Keratinocyte (primary cell): ENCODE measurements around the gene S100A9. TPM values are rescaled to one million over a fixed set of nuclear protein-coding genes. Genes with fewer than 3 reads are reported as not detected.

ENCODE experiments used
- DNase-seq: peaks from one replicate; pipeline ENCODE4 v3.0.0-alpha.2; 2011; ENCODE audit warnings: low read depth, missing footprints, low spot score
- FAIRE-seq: peaks from 2 replicates; lab custom pipeline; 2011; peaks lifted over from hg19 to GRCh38; lab: Jason Lieb, UNC
- H2AFZ ChIP-seq: 2 replicates; pipeline ENCODE4 v1.6.0; 2012; ENCODE audit warnings: low read length, control low read depth, inconsistent platforms; ENCODE audit not compliant: control insufficient read depth
- H3K27ac ChIP-seq: 2 replicates; pipeline ENCODE4 v1.5.1; 2011; ENCODE audit warnings: low read length; ENCODE audit not compliant: control insufficient read depth, insufficient read depth
- H3K27me3 ChIP-seq: 3 replicates; pipeline ENCODE4 v1.6.0; 2011; ENCODE audit warnings: low read length; ENCODE audit not compliant: control insufficient read depth, insufficient read depth; ENCODE audit errors: extremely low read depth
- H3K36me3 ChIP-seq, 2 experiments: 2 replicates in 1 of 2; 3 replicates in 1 of 2; pipeline ENCODE4 v1.5.1; 2011; ENCODE audit warnings: low read length in 2 of 2, mild to moderate bottlenecking in 1 of 2; ENCODE audit not compliant: control insufficient read depth in 2 of 2, insufficient read depth in 2 of 2; ENCODE audit errors: extremely low read depth in 1 of 2
- H3K4me1 ChIP-seq: 3 replicates; pipeline ENCODE4 v1.5.1; 2011; ENCODE audit warnings: low read length; ENCODE audit not compliant: control insufficient read depth, insufficient read depth; ENCODE audit errors: extremely low read depth
- H3K4me2 ChIP-seq: 3 replicates; pipeline ENCODE4 v1.6.0; 2011; ENCODE audit warnings: low read depth, low read length; ENCODE audit not compliant: control insufficient read depth, insufficient read depth; ENCODE audit errors: extremely low read depth
- H3K4me3 ChIP-seq, 3 experiments: fragments of 200-600 bp in 1 of 3; sonication (generic) in 1 of 3; 2 replicates in 2 of 3; 3 replicates in 1 of 3; pipeline ENCODE4 v1.5.1; 2011 to 2016; ENCODE audit warnings: low read length in 3 of 3, mild to moderate bottlenecking in 3 of 3, control low read depth in 2 of 3, inconsistent platforms in 1 of 3, low read depth in 1 of 3, mixed read lengths in 1 of 3, mixed run types in 1 of 3, moderate library complexity in 1 of 3; ENCODE audit not compliant: control insufficient read depth in 2 of 3, insufficient read depth in 2 of 3; ENCODE audit errors: extremely low read depth in 1 of 3
- H3K79me2 ChIP-seq: 2 replicates; pipeline ENCODE4 v1.6.0; 2012; ENCODE audit warnings: low read length; ENCODE audit not compliant: control insufficient read depth, insufficient read depth
- H3K9ac ChIP-seq: 3 replicates; pipeline ENCODE4 v1.6.0; 2011; ENCODE audit warnings: low read length; ENCODE audit not compliant: control insufficient read depth, insufficient read depth; ENCODE audit errors: extremely low read depth
- H3K9me1 ChIP-seq: 3 replicates; pipeline ENCODE4 v1.6.0; 2011; ENCODE audit warnings: low read length; ENCODE audit not compliant: control insufficient read depth, insufficient read depth; ENCODE audit errors: extremely low read depth
- H3K9me3 ChIP-seq: 2 replicates; pipeline ENCODE4 v1.5.1; 2012; ENCODE audit warnings: low read depth, low read length; ENCODE audit not compliant: control insufficient read depth
- H4K20me1 ChIP-seq: 3 replicates; pipeline ENCODE4 v1.6.0; 2011; ENCODE audit warnings: low read length; ENCODE audit not compliant: control insufficient read depth, insufficient read depth; ENCODE audit errors: extremely low read depth
- EZH2 ChIP-seq: IDR thresholded peaks from one replicate; pipeline ENCODE4 v1.6.1; 2012; ENCODE audit warnings: inconsistent platforms, mild to moderate bottlenecking, low read length, moderate library complexity
- dilution Hi-C: fragments of 300-500 bp; cut with MboI; formaldehyde crosslinking; loops from one replicate; pipeline ENCODE4 v1.7.0; 2020; ENCODE audit warnings: low sequenced_read_pairs; ENCODE audit not compliant: extremely low pct_ligation_motif_present
- polyA plus RNA-seq, 5 experiments: library from polyadenylated mRNA; depleted of rRNA in 3 of 5; stranded (reverse) in 3 of 5; stranded (forward) in 1 of 5; unstranded in 1 of 5; fragments of >200 nt; gene quantifications; 1 replicate in 1 of 5; 2 replicates in 3 of 5; 3 replicates in 1 of 5; pipeline versions ENCODE4 v1.2.1 to v1.2.3, GENCODE V29; 2011 to 2012; ENCODE audit warnings: missing spikeins in 2 of 5, low read depth in 1 of 5, low replicate concordance in 1 of 5
- TF ChIP-seq, protein P1 (sequence below), 3 experiments: IDR thresholded peaks in 1 of 3; conservative IDR thresholded peaks in 1 of 3; optimal IDR thresholded peaks in 1 of 3; 2 replicates in 2 of 3; 3 replicates in 1 of 3; pipeline versions ENCODE3 to v1.5.1; 2011; ENCODE audit warnings: low read length in 3 of 3, mild to moderate bottlenecking in 3 of 3, moderate library complexity in 2 of 3, control low read depth in 1 of 3, inconsistent platforms in 1 of 3; ENCODE audit not compliant: insufficient read depth in 2 of 3; ENCODE audit errors: extremely low read depth in 1 of 3

S100A9 gene
- polyA plus RNA-seq, 1 donor (not counting 4 experiments of a cell fraction or from before 2014, with no cell fraction given), result 297 TPM

DNA sequence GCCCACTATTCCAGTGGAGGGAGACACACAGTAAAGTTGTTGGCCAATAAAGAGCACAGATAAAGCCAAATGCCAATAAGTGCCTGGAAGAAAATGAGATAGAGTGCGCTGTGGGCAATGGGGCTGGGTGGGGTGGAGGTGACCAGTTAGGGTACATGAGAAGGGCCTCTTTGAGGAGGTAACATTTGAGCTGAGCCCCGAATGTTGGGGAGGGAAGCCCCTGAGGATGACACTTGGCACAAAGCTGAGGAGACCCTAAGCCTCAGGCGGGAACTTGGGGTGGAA lies 979 bp downstream of the S100A9 start:
- peaks cover 16% of the 10 kb centered on the region for H3K4me1 ChIP-seq
- H3K36me3 ChIP-seq, result no peaks in the 10 kb centered on the region
- dilution Hi-C loops, result loop anchor here (10.0 kb wide), 2 partner anchors 46 to 146 kb away; no protein-coding TSS in a partner anchor
- no peaks in the 10 kb centered on the region for H3K79me2 ChIP-seq
- H3K4me2 ChIP-seq, result no peak overlapping the region
- no peaks in the 10 kb centered on the region for H4K20me1 ChIP-seq
- no peak for FAIRE-seq
- H3K27ac ChIP-seq, result no peak overlapping the region
- H3K9me1 ChIP-seq, result no peaks in the 10 kb centered on the region
- H3K4me3 ChIP-seq, result no peak overlapping the region
- no peak for TF ChIP-seq EZH2
- TF ChIP-seq, protein P1, sequence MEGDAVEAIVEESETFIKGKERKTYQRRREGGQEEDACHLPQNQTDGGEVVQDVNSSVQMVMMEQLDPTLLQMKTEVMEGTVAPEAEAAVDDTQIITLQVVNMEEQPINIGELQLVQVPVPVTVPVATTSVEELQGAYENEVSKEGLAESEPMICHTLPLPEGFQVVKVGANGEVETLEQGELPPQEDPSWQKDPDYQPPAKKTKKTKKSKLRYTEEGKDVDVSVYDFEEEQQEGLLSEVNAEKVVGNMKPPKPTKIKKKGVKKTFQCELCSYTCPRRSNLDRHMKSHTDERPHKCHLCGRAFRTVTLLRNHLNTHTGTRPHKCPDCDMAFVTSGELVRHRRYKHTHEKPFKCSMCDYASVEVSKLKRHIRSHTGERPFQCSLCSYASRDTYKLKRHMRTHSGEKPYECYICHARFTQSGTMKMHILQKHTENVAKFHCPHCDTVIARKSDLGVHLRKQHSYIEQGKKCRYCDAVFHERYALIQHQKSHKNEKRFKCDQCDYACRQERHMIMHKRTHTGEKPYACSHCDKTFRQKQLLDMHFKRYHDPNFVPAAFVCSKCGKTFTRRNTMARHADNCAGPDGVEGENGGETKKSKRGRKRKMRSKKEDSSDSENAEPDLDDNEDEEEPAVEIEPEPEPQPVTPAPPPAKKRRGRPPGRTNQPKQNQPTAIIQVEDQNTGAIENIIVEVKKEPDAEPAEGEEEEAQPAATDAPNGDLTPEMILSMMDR (optimal IDR thresholded peaks at IDR 0.05 in 1 of 3, IDR thresholded peaks at IDR 0.05 in 1 of 3, conservative IDR thresholded peaks at IDR 0.05 in 1 of 3; ENCODE audit: extremely low read depth in 1 of 3, insufficient read depth in 2 of 3, low read length in 3 of 3), result no peak
- H3K27me3 ChIP-seq, result no peaks in the 10 kb centered on the region
- no peak for DNase-seq
- H3K9me3 ChIP-seq, result no peaks in the 10 kb centered on the region
- no peak overlapping the region for H3K9ac ChIP-seq
- no peak overlapping the region for H2AFZ ChIP-seq

- Histone ChIP-seq H3K9ac (no peak overlapping the region), H3K9me1 (no peaks in the 10 kb centered on the region), H3K9me3 (no peaks in the 10 kb centered on the region), H3K27ac (no peak overlapping the region), H3K36me3 (no peaks in the 10 kb centered on the region), H3K4me1 (peaks cover 19% of the 10 kb centered on the region), H2AFZ (no peak overlapping the region), H3K79me2 (no peaks in the 10 kb centered on the region), H4K20me1 (no peaks in the 10 kb centered on the region), H3K4me2 (no peak overlapping the region), H3K4me3 (no peak overlapping the region), H3K27me3 (no peaks in the 10 kb centered on the region)
- no peak for TF ChIP-seq EZH2
- TF ChIP-seq, protein P1 (optimal IDR thresholded peaks at IDR 0.05 in 1 of 3, IDR thresholded peaks at IDR 0.05 in 1 of 3, conservative IDR thresholded peaks at IDR 0.05 in 1 of 3; ENCODE audit: extremely low read depth in 1 of 3, insufficient read depth in 2 of 3, low read length in 3 of 3), result no peak
- FAIRE-seq (no peak), DNase-seq (no peak)
- dilution Hi-C loops, result loop anchor here (10.0 kb wide), 2 partner anchors 46 to 146 kb away; no protein-coding TSS in a partner anchor
Observed at GRCh38 chr1:153359241-153359640, 1.6 kb downstream of the S100A9 start.
